GM12874 (cell line): ENCODE measurements around the gene LNPEP.

Source experiments
- TF ChIP-seq, protein P1 (sequence below): IDR thresholded peaks from 2 replicates; pipeline ENCODE4 v1.5.1; 2011; ENCODE audit warnings: low read depth, mild to moderate bottlenecking, control low read depth, low read length, moderate library complexity; ENCODE audit not compliant: insufficient read depth

LNPEP gene

DNA sequence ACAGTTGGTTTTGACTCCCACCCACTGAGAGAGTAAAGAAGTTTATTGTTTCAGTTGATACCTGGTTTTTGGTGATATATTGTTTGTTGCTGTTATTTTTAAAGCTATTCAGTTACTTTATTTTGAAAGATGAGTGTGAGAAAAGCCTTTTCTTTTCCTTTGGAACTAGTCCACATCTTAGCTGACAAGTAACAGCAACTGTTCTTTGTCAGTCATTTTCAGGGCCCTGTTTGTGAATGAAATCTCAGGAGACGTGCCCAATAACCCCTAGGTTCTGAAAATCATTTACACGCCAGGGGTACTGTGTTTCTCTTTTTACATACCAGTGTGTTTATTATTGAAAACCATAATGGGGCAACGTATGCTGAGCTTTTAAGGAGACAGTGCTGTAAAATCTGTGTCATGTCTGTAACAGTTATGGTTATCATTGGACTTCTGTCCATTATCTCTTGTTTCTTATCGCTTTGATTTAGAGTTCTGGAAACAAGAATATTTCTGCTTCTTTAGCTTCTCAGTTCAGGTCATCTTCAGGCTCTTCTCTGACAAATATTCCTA, 131.5 kb downstream of the LNPEP start:
- TF ChIP-seq, protein P1, sequence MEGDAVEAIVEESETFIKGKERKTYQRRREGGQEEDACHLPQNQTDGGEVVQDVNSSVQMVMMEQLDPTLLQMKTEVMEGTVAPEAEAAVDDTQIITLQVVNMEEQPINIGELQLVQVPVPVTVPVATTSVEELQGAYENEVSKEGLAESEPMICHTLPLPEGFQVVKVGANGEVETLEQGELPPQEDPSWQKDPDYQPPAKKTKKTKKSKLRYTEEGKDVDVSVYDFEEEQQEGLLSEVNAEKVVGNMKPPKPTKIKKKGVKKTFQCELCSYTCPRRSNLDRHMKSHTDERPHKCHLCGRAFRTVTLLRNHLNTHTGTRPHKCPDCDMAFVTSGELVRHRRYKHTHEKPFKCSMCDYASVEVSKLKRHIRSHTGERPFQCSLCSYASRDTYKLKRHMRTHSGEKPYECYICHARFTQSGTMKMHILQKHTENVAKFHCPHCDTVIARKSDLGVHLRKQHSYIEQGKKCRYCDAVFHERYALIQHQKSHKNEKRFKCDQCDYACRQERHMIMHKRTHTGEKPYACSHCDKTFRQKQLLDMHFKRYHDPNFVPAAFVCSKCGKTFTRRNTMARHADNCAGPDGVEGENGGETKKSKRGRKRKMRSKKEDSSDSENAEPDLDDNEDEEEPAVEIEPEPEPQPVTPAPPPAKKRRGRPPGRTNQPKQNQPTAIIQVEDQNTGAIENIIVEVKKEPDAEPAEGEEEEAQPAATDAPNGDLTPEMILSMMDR: no peak

DNA sequence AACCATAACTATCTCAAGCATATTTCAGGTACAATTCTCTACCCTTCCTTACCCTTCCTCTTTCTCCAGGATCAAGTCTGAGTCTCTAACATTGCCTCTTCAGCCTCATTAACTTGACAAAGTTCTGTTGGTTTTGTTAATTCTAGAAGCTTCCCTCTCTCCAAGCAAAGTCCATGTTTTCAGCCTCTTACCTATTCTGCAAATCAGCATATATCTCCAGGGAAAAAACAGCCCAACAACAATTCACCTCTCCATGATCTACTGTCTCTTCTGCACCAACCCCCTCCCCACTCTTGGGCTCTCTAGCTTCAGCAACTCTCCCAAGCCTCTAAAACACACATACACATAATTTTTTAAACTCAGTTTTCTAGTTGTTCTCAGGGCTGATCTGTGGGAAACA, 134.4 kb downstream of the LNPEP start:
- TF ChIP-seq, protein P1: no peak

DNA sequence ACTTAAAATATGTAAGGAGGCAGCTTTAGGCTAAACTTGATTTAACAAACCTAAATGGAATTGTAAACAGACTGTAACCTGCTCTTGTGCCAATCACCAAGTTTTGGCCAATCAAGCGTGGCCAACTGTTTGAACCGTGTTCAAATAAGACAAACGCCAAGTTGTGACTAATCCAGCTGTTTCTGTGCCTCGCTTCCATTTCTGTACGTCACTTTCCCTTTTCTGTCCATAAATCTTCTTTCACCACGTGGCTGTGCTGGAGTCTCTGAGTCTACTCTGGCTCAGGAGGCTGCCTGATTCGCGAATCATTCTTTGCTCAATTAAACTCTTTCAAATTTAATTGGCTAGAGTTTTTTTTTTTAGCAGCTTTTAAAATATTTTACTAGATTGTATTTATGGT, 135.2 kb downstream of the LNPEP start:
- TF ChIP-seq, protein P1: no peak

DNA sequence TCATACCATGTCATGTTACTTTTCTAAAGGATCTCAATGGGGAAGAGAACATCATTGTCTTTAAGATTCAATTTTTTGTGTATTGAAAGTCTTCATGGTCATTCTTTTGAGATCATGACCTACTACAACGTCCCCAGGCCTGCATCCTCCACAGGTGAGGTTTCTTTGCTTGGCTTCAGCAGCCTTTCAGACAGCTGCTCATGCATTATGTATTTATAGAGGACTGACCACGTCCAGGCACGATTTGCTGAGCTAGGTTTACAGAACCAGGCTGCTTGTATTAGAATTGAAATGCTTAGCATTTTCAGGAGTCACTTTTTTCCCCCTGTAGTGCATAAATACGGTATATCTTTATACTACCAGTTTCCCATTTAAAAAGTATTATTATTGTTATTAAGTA, 136.1 kb downstream of the LNPEP start:
- TF ChIP-seq, protein P1: no peak

DNA sequence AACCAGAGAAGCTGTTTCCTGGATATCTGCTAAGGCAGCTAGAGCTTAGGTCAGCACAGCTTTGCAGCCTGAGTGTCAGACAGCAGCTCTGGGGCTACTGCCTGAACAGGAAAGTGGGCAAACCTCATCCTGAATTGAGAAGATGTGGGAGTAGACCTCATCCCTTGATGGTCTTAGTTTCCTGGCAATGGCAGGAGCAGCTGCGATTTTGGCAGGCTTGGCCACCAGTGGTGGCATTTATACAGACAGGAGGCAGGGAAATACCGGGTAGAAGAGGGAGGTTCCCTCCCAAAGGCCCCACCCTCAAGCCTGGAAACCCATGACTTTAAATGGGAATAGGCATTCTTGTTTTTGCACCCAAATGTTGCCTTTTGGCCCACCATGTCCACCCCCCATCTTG, 136.8 kb downstream of the LNPEP start:
- TF ChIP-seq, protein P1: no peak

DNA sequence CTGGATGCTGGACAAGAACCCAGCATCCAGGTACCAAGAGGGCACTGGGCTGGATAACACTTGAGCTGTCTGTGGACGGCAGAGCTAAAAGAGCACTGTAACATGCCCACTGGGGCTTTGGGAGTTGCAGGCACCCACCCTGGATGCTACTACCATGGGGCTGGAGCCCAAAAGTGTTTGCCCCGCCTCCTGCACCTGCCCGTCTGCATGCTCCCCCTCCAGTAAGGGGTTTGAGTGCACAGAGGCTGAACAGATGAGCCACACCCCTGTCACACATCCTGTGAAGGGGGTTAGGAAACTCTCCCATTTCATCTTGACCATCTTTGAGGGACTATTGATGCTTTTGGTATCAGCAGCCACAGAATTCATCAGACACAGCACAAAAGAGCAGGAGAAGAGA, 137.5 kb downstream of the LNPEP start:
- TF ChIP-seq, protein P1: no peak

DNA sequence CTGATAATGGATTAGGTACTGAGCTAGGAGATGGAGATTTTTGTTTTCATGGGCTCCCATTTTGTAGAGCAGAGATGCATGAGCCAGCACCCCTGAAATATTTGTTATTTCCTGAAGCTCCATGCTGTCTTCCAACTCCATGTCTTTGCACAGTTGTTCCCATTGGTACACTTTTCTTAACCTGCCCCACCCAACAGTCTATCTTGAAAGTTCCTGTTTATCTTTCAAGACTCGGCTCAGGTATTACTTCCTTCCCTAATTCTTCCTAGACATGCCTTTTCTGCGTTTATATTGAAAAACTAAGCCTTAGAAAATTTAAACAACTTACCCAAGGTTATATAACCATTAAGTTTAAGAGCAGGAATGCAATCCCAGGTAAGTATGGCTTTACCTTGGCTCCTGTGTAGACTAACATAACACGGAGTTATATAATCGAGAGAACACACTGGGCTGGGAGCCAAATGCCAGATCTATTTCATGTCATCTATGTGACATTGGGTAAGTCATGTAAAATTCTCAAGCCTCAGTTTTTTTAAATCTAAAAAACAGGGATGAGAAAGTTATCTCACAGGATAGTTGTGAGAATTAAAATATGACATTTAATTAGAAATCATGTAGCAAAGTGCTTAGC, 139.1 kb downstream of the LNPEP start:
- TF ChIP-seq, protein P1: no peak
